ENCODE measurements around the gene EFNB3.

The EFNB3 gene

GRCh38 chr17:7704601-7705268 is at the start of gene EFNB3:
Gene EFNB3 (plus strand): TSS chr17:7705202. CDS start chr17:7705599, 397 bp downstream.
- H3K4me3 ChIP-seq, result peak within 1 kb of the TSS; percentile 62

GRCh38 chr17:7655541-7655840 is 49.5 kb upstream of the EFNB3 start:
- Histone ChIP-seq H3K4me3 (no peak overlapping the region), H3K27ac (no peak overlapping the region)
- no peak for TF ChIP-seq CTCF (IDR thresholded peaks at IDR 0.05)
- no peak for DNase-seq (ENCODE audit: low spot score)

More at GRCh38 chr17:7704601-7705268, at the start of gene EFNB3:
- no peak for TF ChIP-seq CTCF (IDR thresholded peaks at IDR 0.05)
- no peak within 1 kb of the TSS for H3K27ac ChIP-seq
- peak; percentile 56 for DNase-seq (ENCODE audit: low spot score)

GRCh38 chr17:7656958-7657609 is 47.9 kb upstream of the EFNB3 start:
- Histone ChIP-seq H3K4me3 (no peak overlapping the region), H3K27ac (peak overlapping the region in 1 of 2 donors; percentile 47)
- TF ChIP-seq CTCF (IDR thresholded peaks at IDR 0.05), result no peak
- no peak for DNase-seq (ENCODE audit: low spot score)

GRCh38 chr17:7667656-7668406 is 37.2 kb upstream of the EFNB3 start:
- no peak overlapping the region for H3K27ac ChIP-seq
- H3K4me3 ChIP-seq, result no peak overlapping the region
- no peak for TF ChIP-seq CTCF (IDR thresholded peaks at IDR 0.05)
- DNase-seq (ENCODE audit: low spot score), result no peak

GRCh38 chr17:7668482-7668881 is 36.5 kb upstream of the EFNB3 start:
- Histone ChIP-seq H3K27ac (no peak overlapping the region), H3K4me3 (no peak overlapping the region)
- no peak for TF ChIP-seq CTCF (IDR thresholded peaks at IDR 0.05)
- DNase-seq (ENCODE audit: low spot score), result no peak

- TF ChIP-seq CTCF (IDR thresholded peaks at IDR 0.05), result no peak
- no peak for DNase-seq (ENCODE audit: low spot score)
- Histone ChIP-seq H3K27ac (no peak overlapping the region), H3K4me3 (no peak overlapping the region)
Observed at GRCh38 chr17:7673239-7673638, 31.8 kb upstream of the EFNB3 start.

Data from coronary artery (tissue), 2 donors.